Mucosa of gallbladder (tissue), 1 donor: ENCODE measurements around the gene SUDS3. TPM values are rescaled to one million over a fixed set of nuclear protein-coding genes. Genes with fewer than 3 reads are reported as not detected.

Experiments
- DNase-seq: peaks from one replicate; pipeline ENCODE4 v3.0.0-alpha.2; 2020; ENCODE audit warnings: low spot score
- total RNA-seq: library from RNA; stranded (reverse); gene quantifications from one replicate; pipeline ENCODE4 v1.2.1, GENCODE V29; 2021
- donor health status: DM: no; HTN: no; CAD: no.

Gene SUDS3
- total RNA-seq, 1 donor from 2014 or later, result 38.5 TPM

DNA sequence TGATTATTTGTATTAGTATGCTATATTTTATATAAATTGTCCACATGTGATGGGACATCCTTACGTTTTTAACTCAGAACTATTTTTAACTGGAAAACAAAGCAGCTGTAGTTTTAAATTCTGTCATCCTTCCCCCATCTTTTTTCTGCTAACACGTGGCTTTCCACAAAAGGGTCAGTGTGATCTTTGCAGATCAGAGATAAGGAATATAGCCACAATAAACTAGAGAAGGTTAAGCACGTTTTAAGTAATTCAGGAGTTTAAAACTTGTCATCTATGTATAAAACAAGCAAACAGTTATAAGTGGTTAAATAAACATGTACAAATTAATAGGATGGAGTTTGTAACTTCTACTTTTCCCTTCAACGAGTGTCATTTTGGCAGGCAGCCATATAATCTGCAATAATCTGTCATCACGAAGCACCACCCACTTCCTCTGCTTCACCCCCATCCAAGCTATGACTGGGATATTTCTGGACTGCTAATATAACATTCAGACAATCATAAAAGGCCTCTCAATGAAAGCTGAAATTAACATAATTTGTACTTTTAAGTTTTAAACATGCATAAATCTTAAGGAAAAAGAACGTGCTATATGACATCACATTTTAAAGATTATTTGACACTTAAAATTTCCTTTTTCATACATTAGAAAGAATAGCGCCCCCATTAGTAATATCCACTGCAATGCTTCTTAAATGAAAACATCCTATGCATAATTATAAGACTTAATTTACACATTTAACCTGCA lies 18.9 kb upstream of the SUDS3 start:
- no peak for DNase-seq

DNA sequence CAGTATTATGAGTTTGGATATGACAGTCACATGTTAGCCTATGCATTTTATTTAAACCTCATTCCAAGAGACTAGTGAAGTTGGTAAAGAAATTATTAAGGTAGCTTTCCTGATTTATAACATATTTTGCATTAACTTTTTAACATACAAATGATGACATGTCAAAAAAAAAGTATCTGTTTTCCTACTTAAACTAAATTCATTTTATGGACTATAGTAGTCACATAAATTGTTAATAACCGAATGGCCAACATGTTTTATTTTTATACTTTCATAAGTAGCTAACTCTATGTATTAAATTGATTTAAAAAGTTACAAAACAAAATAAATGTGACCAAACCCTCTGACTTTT lies 18.4 kb upstream of the SUDS3 start:
- DNase-seq, result no peak

DNA sequence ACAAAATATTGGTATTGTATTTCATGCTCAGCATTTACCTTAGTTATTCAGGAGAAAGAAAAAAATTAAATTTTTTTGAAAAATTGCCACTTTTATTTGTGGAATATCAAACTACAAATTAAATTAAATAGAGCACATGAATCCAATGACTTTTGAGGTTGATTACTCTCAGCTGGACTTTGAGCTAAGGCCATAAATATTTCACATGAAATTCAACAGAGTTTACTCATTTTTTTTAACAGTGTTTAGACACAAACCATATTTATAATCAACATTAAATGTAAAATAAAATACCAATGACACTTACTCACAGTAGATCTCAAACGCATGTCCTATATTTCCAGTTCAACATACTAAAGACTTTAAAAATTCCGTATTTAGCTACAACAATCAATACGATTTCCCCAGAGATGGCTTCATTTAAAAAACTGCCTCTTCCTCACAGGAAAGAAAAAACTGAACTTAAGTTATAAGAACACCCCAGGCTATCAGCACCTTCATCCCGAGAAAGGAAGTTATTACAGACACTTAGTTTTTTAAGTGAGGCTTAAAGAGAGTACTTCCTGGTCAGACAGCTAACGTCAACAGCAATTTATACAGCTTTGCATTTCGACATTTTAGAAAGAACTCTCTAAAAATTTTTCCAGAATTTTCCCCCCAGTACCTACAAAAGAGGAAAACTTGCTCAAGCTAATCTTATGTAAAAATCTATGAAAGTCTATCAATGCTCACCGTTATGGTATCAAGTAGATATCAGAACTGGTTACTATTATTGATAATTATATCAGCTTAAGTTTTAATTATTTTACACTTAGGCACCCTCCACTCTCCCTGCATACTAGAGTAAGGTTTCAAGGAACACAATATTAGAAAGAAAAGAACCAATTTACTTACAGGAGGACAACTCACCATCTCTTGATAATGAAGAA lies 17.5 kb upstream of the SUDS3 start:
- no peak for DNase-seq

DNA sequence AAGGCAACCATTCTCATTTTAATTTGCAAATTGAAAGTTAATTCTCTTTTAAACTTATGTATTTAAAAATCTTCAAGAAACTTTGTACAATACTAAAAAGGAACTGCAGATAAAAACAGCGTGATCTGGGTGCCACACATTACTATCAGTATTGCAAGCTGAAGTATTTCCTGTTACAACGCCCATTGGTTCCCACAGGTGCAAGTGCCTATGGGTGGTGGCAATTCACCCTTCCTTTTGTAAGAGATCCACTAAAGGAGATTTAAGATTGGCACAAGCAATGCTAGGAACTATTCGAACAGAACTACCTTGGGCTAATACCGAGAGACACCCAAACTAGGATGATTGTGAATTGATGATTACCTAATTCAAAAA lies 16.8 kb upstream of the SUDS3 start:
- no peak for DNase-seq

DNA sequence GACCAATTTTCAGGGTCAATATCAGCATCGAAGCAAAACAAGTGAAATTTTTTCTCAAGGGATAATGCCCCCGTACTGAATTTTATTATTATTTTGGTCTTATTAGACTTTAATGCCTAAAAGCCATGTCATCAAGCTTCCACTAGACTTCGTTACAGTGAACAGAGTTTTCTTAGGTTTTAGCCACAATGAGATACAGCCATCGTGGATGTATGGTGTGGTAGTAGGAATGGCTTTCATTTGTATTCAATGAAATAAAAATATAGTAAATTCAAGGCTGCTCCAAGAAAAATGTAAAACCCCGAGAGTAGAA lies 15.3 kb upstream of the SUDS3 start:
- DNase-seq, result no peak

DNA sequence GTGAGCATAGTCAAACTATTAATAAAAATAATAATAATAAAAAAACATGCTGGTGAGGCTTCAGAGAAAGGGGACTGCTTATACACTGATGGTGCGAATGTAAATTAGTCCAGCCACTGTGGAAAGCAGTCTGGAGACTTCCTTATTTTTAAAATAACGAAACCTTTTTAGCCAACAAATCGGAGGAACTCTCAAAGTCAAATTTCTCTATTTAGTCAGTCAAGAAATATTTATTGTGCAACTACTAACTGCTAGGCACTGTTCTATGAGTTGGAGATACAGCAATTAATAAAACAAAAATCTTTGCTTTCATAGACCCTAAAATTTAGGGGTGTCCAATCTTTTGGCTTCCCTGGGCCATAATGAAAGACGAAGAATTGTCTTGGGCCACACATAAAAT lies 14.5 kb upstream of the SUDS3 start:
- DNase-seq, result no peak

DNA sequence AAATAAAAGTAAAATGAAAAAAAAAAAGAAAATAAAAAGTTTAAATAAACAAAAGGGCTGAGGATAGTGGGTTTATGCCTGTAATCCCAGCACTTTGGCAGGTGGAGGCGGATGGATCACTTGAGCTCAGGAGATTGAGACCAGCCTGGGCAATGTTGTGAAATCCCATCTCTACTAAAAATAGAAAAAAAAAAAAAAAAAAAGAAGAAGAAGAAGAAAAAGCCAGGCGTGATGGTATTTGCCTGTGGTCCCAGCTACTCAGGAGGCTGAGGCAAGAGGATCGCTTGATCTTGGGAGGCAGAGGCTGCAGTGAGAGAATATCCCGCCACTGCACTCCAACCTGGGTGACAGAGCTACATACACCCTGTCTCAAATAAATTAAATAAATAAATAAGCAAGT lies 7.5 kb upstream of the SUDS3 start:
- DNase-seq, result no peak

DNA sequence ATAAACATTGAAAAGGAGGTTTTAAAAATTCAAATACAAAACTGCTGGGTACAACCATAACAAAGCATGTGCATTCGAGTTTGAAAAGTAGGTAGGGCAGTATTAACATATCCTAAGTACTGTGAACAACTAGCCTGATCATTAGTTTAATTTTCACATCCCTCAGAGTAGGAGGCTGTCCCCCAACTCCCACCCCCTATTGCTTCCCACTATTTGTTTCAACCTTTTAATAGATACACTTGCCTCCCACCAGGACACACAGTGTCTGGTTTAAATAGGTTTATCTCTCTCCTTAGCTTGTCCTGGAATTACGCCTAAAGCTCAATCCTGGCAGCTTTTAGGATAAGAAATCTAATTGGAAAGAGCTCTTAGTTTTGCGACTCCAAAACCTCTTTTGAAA lies 5.8 kb upstream of the SUDS3 start:
- DNase-seq, result no peak

DNA sequence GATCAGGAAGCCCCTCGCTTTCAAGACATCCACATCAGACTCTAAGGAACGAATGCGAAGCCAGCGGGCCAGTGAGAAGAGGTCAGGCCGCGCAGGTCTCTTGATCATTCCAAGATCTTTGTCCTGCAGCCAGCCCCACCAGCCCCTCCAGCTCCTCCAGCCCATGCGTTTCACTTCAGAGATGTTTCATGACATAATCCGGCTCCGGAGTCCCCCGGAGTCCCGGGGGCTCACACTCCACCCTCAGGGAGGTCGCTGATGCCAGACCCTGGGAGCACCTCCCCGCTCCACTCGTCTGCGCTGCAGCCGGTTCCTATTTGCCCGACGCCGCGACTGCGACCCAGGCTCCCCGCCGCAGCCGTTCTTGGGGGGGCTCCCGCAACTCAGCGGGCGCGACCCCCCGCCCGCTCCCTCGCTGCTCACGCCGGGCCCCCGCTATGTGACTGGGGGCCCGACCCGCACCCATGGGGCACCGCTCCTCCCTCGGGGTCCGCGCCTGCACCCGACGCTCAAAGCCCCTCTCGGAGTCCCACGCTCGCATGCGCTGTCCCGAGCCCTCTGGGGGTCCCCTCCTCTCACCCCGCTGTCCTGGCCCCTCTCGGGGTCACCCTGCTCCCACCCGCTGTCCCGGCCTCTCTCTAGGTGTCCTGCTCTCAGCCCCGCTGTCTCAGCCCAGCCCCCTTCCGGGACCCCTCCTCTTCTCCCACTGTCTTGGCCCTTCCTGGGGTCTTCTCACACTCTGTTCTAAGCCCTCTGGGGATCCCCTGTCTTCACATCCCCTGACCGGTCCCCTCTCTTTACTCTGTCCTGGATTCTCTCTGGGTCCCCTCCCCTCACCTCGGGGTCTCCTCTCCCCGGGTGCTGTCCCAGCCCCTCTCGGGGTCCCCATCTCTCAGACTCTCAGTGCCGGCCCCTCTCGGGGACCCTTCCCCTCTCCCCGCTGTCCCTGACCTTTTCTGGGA lies 4.8 kb upstream of the SUDS3 start:
- DNase-seq, result no peak

DNA sequence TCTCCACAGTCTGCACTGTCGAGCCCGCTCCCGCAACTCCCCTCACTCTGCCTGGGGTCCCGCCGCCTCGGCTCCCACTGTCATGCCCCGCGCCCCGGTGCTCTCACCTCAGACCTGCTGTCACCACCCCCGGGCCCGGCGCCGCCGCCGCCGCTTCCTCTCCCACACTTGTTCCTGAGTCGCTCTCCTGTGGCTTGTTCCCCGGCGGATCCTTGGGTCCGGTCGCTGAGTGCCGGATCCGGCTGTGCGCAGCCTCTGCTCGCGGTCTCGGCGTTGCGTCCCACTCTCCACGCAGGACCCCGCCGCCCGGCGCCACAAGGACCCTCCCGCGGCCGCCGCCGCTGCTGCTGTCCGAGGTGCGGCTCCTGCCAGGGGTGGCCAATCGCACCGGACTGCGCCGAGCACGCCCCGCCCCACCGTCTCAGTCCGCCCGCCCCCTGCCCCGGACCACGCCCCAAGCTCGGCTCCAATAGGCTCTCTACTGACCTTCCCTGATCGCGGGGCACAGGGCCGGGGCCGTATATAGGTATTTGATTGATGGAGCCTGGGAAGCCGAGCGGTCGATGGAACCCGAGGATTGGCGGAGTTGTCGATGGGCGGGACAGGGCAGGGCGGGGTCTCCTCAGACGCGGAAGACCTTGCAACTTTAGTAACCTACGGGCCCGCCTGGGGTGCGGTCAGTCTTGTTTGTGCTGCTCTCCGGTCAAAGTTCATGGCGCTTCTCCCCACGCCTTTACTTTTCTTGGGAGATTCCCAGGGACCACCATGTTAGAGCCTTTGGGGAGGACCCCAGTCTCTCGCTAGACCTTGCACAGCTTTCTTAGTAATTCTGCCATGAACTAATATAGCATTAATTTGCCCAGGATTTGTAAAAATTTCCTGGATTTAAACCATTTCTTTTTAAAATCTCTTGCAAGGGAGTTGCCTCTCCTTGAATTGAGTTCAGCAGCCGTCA lies 3.5 kb upstream of the SUDS3 start, which contains the start of gene TAOK3:
TSS of gene TAOK3 (minus strand) at position 367 of the 955 bp plus-strand sequence. CDS start 117,340 bp downstream, outside the sequence.
- peak; percentile 99 for DNase-seq

DNA sequence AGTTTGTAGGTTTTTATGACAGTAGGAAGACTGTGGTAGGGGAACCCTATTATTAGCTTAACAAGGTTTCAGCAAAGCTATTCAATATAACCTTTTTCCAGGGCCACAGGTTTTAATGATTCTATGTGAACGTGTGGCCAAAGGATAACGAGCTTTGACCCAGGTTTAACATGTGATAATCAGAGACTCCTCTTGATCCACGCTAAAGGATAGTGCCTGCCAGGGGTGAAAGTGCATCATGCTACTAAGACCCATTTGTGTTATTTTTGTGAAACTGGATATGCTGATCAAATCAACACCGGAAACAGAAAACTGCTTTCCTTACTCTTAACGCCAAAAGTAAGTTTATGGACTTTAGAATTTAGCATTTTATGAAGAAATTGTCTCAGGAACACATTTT lies 2.7 kb upstream of the SUDS3 start:
- no peak for DNase-seq

DNA sequence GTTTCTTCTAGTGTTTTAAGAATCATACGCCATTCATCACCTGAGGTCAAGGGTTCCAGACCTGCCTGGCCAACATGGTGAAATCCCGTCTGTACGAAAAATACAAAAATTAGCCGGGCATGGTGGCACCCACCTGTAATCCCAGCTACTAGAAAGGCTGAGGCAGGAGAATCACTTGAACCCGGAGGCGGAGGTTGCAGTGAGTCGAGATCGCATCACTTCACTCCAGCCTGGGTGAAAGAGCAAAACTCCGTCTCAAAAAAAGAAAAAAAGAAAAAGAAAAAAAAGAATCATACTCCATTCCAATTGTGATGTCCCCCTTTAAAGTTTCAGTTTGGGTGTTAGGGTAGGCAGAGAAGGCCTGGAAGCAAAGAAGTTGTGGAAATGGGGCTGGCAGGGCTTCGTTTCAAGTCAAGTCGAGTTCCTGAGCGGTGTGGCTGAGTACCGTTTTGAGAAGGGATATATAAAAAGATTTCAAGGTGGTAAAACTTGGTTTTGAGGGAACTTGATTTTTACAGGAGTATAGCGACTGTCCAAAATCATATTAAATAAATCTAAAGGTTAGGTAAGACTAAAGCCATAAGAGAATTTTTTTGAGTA lies 2.1 kb upstream of the SUDS3 start:
- no peak for DNase-seq

DNA sequence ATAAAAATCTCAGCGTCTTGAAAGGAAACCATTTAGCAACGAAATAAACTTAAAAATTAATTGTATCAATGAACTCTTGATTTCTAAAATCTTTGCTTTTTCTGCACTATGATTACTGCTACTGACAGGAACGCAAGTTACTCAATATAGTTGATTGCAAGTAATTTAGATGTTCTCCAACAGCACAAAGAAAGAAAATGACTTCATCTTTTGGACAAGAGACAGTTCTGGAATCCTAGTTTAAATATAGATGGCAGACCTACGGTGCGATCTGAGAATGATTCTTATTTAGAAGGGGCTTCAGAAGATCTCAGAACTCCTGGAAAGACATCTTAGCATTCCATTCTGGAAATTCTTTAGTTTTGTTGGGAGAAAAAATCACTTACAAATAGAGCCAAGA lies 1.4 kb upstream of the SUDS3 start:
- no peak for DNase-seq

DNA sequence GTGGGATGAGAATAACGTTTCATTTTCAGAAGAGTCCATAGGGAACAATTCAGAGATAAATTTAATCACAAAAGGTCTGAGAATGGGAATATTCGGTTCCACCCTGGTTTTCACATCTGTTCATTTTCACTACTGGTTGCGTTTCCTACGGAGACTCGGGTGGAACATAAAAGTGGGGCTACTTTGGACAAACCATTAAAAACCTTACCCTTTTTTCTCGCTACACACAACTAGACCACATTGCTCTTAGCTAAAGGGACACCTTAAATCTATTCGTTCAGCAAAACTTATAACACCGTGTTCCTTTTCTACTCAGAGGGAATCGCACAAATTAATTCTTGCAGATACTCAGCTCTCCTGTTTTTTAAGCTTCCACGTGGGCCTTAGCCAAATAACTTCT lies 1.0 kb upstream of the SUDS3 start:
- DNase-seq, result no peak

DNA sequence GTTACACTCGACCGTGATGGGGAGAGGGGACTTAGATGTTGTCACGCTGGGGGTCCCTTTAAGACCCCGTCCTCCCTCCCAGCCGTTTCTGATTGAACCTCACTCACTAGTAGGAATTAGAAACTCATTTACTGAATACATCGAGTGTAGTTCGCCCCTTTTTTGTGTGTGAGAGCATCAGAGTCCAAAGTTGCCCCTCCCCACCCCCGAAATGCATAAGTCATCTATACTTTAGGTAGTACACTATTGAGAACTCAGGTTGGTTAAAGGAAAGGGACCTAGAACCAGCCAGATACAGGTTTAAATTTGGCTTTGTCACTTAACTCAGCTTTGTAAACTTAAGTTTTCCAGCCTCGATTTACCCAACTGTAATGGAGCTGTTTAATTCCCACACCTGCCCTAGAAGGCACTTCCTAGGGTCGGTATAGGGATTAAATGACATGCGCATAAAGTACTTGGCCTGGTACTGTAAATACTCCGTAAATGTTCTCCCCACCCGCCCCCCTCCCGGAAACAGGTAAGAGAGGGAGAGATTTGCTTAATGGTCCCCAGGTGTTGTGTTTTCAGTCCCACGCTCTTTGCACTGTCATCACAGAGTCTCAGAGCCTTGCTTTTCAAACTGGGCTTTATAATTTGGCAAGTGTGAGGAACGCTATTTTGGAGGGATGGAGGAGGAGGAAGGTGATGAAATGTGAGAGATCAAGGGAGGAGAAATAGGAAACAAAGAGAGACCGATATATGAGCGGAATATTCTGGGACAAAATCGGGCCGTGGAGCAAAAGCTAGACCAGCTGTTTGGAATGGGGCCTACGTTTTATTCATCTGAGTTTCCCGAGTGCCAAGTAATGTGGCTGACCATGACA lies 897 bp downstream of the SUDS3 start:
- no peak for DNase-seq

DNA sequence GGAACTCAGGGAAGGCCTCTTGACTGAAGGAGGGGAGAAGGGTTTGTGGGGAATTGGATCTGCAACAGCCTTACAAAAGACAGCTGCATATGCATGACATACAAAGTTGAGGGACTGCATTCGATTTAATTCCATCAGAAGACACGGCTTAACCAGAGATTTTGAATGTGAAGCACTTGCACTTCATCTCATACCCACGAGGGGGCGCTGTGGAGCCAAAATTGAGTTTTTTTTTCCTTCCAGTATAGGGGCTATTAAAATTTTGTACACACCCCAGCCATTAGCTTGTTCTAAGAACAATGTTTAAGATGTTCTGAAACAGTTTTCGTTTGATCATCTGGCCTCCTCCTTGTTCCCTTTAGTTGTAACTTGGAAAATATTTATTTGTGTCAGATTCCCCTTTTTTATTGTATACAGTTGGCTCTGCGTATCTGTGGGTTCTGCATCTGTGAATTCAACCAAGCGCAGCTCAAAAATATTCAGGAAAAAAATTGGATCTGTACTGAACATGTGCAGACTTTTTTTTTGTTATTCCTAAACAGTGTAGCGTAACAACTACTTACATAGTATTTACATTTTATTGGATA lies 1.6 kb downstream of the SUDS3 start:
- DNase-seq, result peak; percentile 64

DNA sequence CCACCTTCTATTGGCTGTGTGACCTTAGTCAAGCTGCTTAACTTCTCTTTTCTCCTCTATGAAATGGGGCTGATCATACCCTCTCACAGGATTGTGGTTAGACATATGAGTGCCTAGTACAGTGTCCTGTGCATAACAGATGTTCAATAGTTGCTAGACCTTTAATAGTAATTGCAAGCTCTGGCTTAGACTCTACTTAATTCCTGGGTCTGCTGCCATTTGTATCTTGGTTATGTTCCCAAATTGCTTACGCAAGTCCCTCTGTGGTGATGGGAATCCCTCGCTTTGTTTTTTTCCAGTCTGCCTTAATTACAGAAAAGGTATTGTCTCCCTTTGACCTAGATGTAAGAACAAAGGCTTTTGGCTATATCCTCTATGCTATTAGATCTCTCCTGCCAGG lies 15.1 kb downstream of the SUDS3 start:
- no peak for DNase-seq

DNA sequence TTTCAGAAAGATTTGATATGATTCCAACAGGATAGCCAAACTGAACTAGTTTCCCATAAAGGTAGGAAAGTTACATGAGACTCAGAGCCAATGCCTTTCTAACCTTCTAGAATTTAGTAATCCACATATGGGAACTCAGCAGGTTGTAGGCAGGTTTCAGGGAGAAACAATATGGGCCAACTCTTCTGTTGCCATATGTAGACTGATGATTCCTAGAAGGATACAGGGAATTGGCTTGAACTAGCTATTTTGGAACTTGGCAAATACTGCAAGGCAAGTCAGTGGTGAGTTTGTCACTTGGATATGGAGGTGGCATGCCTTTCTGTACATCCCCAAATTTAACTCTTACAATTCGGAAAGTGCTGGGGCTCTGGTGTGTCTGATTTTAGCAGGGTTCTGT lies 15.5 kb downstream of the SUDS3 start:
- no peak for DNase-seq
